NCI-H1930 (cell line): ENCODE results near the gene KCNIP2.

Source experiments
- DNase-seq, 2 experiments: peaks; one replicate each; lab custom pipeline; 2025; lab: John Stamatoyannopoulos, UW

The KCNIP2 gene

DNA sequence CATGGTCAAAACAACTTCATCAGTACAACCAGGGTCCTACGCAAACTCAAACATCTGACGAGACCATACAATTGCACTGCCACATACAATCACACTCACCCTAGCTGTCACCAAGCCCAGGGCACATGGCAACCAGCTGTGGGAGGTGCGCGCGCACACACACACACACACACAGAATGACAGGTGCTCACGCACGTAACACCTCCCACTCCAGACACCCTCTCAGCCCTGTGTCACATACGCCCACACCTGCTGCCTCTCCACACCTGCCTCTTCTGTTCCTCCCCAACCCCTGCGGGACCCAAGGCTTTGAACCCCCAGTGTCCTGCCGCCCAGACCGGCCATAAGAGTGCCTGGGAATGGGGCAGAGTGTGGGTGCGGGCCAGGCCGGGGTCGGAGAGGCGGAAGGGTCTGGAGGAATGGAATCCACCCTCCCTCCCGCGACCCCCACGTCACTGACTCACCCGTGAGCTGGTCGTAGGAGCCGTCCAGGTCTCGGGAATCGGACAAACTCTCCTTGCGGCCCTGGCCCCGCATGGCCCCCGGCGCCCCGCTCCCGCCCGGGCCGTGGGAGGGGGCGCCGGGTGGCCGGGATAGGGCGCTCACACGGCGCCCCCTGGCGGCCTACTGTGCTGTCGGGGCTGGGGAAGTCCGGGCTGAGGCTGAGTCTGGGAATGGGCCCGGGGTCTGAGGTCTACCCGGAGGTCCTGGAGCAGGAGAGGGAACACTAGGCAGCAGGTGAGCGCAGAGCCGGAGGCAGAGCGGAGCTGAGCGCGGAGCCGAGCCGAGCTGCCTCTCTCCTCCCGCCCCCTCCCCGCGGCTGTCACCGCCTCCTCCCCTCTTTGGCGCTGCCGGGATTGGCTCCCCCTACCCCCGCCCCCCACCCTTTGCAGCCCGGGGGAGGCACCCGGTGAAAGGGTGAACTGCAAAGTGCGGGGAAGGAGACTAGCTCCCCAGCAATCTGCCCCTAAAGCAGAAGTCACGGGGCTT, at the start of gene KCNIP2:
KCNIP2 (minus strand) TSS at position 769 of the 990 bp plus-strand sequence; CDS start at position 537, 232 bp downstream.
- peak; percentile 29 to 51 for DNase-seq

- DNase-seq, result no peak
Observed at GRCh38 chr10:101892782-101893391, 49.3 kb upstream of the KCNIP2 start.

GRCh38 chr10:101889256-101890210, 45.9 kb upstream of the KCNIP2 start:
- peak; percentile 17 to 24 for DNase-seq

- no peak for DNase-seq
Observed at GRCh38 chr10:101888251-101888949, 44.8 kb upstream of the KCNIP2 start.

DNA sequence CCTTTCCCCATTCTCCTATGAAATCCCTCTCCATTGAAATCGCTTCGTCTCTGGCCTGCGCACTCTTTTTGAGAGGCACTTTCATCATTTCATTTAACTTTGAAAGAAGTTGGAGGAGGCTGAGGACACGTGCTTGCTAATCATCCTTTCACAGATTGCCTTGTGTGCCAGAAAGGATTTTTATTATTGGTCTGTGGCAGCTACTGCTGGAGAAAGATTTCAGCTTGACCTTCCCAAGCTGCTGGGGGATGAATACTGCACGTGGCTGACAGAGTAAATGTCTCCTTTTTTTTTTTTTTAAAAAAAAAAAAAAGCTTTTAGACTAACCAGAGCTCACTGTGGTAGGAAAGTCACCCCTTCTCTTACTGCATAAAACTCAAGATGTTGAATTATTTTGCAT, 44.2 kb upstream of the KCNIP2 start:
- no peak for DNase-seq

DNA sequence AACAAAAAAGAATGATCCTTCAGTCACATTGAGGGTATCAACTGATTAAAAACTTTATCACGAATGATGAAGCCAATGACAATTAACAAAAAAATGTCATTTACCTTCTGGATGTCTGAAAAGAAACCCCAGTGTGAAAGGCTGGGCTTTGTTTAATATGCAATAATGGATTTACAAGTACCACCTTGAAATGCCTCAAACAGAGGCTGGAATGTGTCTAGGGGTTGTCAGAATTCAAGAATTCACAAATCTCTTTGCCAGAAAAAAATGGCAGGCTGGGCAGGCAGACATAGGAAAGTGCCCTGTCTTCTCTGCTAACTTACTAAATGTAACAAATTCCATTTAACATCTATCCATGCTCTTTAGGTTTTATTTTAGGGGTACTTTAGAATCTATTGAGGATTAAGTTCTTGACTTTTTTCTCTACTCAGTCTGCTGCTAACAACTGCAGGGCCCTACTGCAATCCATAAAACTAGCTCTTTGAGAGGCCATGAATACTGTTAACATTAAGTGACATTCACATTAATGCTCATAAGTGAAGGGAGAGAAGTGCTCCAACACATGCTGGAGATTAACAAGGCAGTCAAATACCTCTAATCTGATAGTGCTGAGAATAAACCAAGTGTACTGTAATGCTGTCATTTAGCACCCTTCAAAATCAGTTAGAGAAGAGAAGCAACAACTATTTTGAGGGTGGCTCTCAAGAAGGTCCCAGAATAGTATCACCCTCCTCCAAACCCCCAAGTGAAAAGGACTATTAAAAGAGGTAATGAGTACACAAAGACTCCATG, 43.1 kb upstream of the KCNIP2 start:
- no peak for DNase-seq

DNA sequence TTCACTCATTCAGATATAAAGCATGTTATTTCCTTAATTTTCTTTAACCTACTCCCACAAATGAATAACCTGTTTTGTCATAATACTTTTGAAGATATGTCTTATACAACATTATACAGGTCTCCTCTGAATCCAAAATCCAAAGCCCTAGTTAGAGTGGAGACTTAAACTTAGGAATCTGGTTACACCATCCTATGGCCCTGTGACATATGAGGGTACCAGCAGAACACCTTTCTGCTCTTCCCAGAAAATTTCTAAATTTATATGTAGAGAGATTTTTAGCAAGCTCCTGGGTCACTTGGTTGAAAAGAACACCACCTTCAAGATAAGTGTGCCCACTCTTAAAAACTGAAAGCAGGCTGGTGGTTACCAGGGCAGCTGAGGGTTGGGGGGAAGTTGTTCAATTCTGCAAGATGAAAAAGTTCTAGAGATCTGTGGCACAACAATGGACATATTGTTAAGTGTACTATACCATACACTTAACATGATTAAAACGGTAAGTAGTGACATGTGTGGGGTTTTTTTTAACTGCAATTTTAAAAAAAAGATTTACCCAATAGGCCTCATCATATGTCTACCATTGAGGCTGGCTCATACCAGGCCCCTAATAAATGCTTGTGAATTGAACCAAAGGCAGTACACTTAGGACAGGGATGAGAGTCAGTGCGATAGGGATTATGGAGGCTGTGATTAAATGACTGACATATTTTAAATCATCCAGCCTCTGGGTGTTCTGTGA, 37.6 kb upstream of the KCNIP2 start:
- DNase-seq, result no peak

GRCh38 chr10:101880232-101880573, 36.6 kb upstream of the KCNIP2 start:
- DNase-seq, result no peak

DNA sequence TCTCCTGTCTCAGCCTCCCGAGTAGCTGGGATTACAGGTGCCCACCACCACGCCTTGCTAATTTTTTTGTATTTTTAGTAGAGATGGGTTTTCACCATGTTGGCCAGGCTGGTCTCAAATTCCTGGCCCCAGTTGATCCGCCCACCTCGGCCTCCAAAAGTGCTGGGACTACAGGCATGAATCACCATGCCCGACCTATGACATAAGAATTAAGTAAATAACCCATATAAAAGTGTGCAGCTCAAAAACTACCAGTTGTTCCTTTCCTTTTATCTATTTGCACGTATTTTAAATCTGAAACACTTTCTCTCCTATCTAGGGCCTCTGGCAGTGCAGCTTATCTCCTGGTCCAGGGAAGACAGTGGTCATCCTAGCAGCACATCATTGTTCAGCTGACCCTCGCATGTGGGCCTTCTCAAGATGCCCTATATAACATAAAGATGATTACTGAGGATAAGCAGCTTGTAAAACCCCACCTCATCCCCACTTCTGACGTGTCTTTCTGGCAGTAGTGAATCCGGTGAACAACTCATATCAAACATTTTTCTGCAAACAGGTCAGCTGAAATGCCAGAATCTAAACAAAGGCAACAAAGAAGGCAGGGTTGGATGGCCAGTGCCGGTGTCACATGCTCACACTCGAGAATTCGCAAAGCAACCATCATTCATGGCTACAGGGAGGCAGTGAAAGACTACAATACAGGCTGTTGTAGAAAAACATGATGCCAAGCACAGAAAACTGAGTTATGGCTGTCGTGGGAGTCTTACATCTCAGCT, 36.0 kb upstream of the KCNIP2 start:
- no peak for DNase-seq

DNA sequence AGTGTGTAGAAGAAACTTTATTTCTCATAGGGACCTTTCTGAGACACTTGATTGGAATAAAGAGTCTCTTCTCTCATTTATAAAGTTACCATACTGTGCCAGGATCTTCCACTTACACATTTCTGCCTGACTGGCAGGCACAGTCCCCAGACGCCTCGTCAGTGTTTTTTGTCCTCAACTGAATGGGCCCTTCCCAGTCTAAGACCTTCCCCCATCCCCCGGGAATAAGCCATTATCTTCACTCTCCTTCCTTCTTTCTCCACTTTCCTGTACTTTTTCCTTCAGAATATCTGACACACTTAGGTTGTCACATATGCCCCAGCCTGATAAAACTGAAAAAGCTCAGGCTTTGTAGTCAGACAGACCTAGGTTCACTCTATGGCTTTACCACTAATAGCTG, 35.3 kb upstream of the KCNIP2 start:
- DNase-seq, result no peak

GRCh38 chr10:101875068-101875688, 31.6 kb upstream of the KCNIP2 start:
- DNase-seq, result no peak

- DNase-seq, result no peak
Observed at GRCh38 chr10:101874252-101874651, 30.7 kb upstream of the KCNIP2 start.

GRCh38 chr10:101867931-101868330, 24.3 kb upstream of the KCNIP2 start:
- no peak for DNase-seq

DNA sequence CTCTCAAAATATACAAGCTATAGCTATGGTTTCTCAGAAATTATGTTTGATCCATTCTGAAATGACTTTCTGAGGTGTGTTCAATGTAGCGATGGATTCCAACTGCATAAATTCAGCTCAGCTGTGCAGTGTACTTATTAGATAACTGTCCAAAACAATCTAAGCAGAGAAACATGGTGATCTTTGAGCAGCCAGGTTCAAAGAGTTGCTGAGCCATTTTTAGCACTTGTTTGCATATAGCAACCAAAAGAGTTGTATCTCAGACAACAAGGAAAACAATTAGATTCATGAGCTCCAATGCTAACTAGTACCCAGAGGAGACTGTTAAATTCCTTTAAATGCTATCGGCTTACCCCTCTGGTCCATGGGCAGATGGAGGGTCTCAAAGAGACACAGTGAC, 15.9 kb upstream of the KCNIP2 start:
- no peak for DNase-seq

GRCh38 chr10:101858723-101859500, 15.3 kb upstream of the KCNIP2 start:
- DNase-seq, result no peak

DNA sequence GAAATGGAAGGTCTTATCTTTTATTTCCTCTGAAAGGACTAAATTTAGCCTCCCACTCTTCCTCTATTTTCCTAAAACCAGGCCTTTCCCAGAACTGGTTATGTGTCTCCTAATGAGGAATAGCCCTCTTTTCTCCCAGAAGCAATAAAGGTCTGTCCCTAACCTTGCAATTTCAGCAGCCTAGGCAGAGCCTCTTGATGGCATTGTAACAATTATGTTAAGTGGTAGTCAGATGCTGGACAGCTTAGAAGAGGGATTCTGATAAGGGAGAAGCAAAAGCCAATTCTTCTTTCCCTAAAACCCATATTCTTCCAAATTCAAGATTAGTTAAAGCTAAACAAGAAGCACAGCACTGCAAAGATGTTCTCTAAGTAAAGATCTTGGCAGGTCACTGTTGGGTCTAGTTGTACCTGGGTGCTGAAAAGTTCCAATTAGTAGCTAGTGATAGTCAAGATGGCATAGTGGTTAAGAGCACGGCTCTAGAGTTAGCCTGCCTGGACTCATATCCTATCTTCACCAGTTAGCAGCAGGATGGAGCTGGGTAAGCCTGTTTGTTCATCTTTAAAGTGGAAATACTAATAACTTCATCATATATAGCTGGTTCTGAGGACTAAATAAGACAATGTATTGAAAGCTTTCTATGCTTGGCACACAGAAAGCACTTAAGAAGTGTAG, 14.3 kb upstream of the KCNIP2 start:
- no peak for DNase-seq

DNA sequence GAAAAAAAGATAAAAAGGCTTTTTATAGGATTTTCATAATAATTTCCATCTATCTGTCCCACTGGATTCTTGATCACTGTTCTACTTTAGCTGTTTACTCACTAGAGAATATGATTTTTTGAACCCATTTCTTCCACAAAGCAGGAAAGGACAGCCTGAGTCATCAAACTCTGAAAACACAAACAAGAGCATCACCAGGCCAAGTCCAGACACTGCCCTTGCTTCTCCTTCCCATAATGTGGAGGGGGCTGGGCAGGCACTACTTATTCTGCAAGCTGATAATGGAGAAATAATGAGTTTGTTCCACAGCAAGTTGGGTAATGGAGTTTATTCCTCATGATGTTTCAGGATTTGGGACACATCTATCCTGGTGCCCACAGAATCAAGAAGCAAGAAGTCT, 13.0 kb upstream of the KCNIP2 start:
- no peak for DNase-seq
